CD14-positive monocyte (primary cell): ENCODE measurements around the gene PPP2R3B. TPM values are rescaled to one million over a fixed set of nuclear protein-coding genes. Genes with fewer than 3 reads are reported as not detected.

ENCODE experiments used
- DNase-seq, 3 donors: peaks; one replicate each; pipeline ENCODE4 v3.0.0-alpha.2; 2011 to 2022
- H2AFZ ChIP-seq: 2 replicates; pipeline ENCODE4 v1.6.0; 2012; ENCODE audit warnings: mild to moderate bottlenecking, low read depth, low read length, inconsistent platforms; ENCODE audit not compliant: insufficient read depth, poor library complexity, severe bottlenecking
- H3K27ac ChIP-seq, 2 donors: 1 replicate in 1 of 2; 2 replicates in 1 of 2; pipeline ENCODE4 v1.5.1; 2012 to 2013; ENCODE audit warnings: low read length in 2 of 2, control low read depth in 1 of 2, inconsistent platforms in 1 of 2, low read depth in 1 of 2, mild to moderate bottlenecking in 1 of 2
- H3K27me3 ChIP-seq, 2 donors: one replicate each; pipeline versions ENCODE4 v1.6.0 to v1.6.1; 2011 to 2013; ENCODE audit warnings: low read length in 2 of 2; ENCODE audit not compliant: control insufficient read depth in 2 of 2, insufficient read depth in 2 of 2
- H3K36me3 ChIP-seq, 2 donors: replicated peaks in 1 of 2; 1 replicate in 1 of 2; 2 replicates in 1 of 2; pipeline versions ENCODE4 v1.5.1 to v1.6.1; 2012 to 2013; ENCODE audit warnings: low read length in 2 of 2, control low read depth in 1 of 2, inconsistent platforms in 1 of 2, mild to moderate bottlenecking in 1 of 2; ENCODE audit not compliant: insufficient read depth in 2 of 2, control insufficient read depth in 1 of 2
- H3K4me1 ChIP-seq, 2 donors: 1 replicate in 1 of 2; 2 replicates in 1 of 2; pipeline versions ENCODE4 v1.5.1 to v1.6.1; 2012 to 2013; ENCODE audit warnings: low read length in 2 of 2, control low read depth in 1 of 2, inconsistent platforms in 1 of 2, mild to moderate bottlenecking in 1 of 2, moderate library complexity in 1 of 2; ENCODE audit not compliant: insufficient read depth in 2 of 2, control insufficient read depth in 1 of 2
- H3K4me2 ChIP-seq: replicated peaks from 2 replicates; pipeline ENCODE3; 2012; ENCODE audit warnings: low read length, moderate library complexity, mild to moderate bottlenecking; ENCODE audit not compliant: poor library complexity, severe bottlenecking; ENCODE audit errors: extremely low read depth
- H3K4me3 ChIP-seq, 3 experiments: fragments of 200-600 bp in 1 of 3; sonication (generic) in 1 of 3; replicated peaks in 1 of 3; 1 replicate in 2 of 3; 2 replicates in 1 of 3; pipeline ENCODE4 v1.5.1; 2011 to 2013; ENCODE audit warnings: low read length in 3 of 3, mild to moderate bottlenecking in 3 of 3, control low read depth in 2 of 3, low read depth in 2 of 3, inconsistent platforms in 1 of 3, moderate library complexity in 1 of 3
- H3K79me2 ChIP-seq: 2 replicates; pipeline ENCODE4 v1.6.0; 2012; ENCODE audit warnings: mild to moderate bottlenecking, control low read depth, inconsistent platforms, low read length, moderate library complexity; ENCODE audit not compliant: insufficient read depth
- H3K9ac ChIP-seq: 2 replicates; pipeline ENCODE4 v1.6.0; 2017; ENCODE audit warnings: low read length, mild to moderate bottlenecking; ENCODE audit not compliant: insufficient read depth, poor library complexity, severe bottlenecking
- H3K9me3 ChIP-seq, 2 donors: replicated peaks in 1 of 2; 1 replicate in 1 of 2; 2 replicates in 1 of 2; pipeline versions ENCODE4 v1.5.1 to v1.6.1; 2012 to 2013; ENCODE audit warnings: low read length in 2 of 2, control low read depth in 1 of 2; ENCODE audit not compliant: control insufficient read depth in 1 of 2, insufficient read depth in 1 of 2
- H4K20me1 ChIP-seq: 2 replicates; pipeline ENCODE4 v1.6.0; 2012; ENCODE audit warnings: mild to moderate bottlenecking, low read length, control low read depth, moderate library complexity; ENCODE audit not compliant: insufficient read depth
- H3K27ac Mint-ChIP-seq, 7 donors: one replicate each; pipeline ENCODE4 v1.8.0; 2020; ENCODE audit warnings: mild to moderate bottlenecking in 7 of 7, mixed read lengths in 7 of 7, moderate library complexity in 6 of 7, inconsistent platforms in 2 of 7
- H3K27me3 Mint-ChIP-seq, 3 donors: one replicate each; pipeline ENCODE4 v1.8.0; 2021 to 2022; ENCODE audit warnings: low read depth in 3 of 3, mild to moderate bottlenecking in 3 of 3, mixed read lengths in 3 of 3, moderate library complexity in 3 of 3, inconsistent platforms in 1 of 3
- H3K36me3 Mint-ChIP-seq, 2 donors: one replicate each; pipeline ENCODE4 v1.8.0; 2020; ENCODE audit warnings: mixed read lengths in 2 of 2, inconsistent platforms in 1 of 2, mild to moderate bottlenecking in 1 of 2
- H3K4me1 Mint-ChIP-seq: one replicate; pipeline ENCODE4 v1.8.0; 2020; ENCODE audit warnings: mild to moderate bottlenecking, mixed read lengths
- H3K4me3 Mint-ChIP-seq, 2 donors: one replicate each; pipeline ENCODE4 v1.8.0; 2020; ENCODE audit warnings: mild to moderate bottlenecking in 2 of 2, mixed read lengths in 2 of 2, moderate library complexity in 1 of 2
- H3K9me3 Mint-ChIP-seq, 7 donors: one replicate each; pipeline ENCODE4 v1.8.0; 2020 to 2022; ENCODE audit warnings: mixed read lengths in 7 of 7, mild to moderate bottlenecking in 6 of 7, moderate library complexity in 6 of 7, inconsistent platforms in 2 of 7
- WGBS: methylation state at CpG from one replicate; pipeline ENCODE4 v1.1.5; 2013; ENCODE audit warnings: missing lambda C conversion rate; ENCODE audit not compliant: insufficient coverage; 5-methylcytosine and 5-hydroxymethylcytosine counted together
- intact Hi-C, 2 donors: fragments of 100-400 bp; cut with micrococcal nuclease; formaldehyde crosslinking; loops; one replicate each; pipeline versions ENCODE4 v1.15.0 to v1.15.1; 2023
- polyA plus RNA-seq, 3 donors: library from polyadenylated mRNA; depleted of rRNA in 1 of 3; unstranded in 2 of 3; stranded (reverse) in 1 of 3; fragments of 300-500 nt in 2 of 3; fragments of >200 nt in 1 of 3; fragmentation: Illumina TruSeq in 2 of 3; gene quantifications; 1 replicate in 2 of 3; 2 replicates in 1 of 3; pipeline ENCODE4 v1.2.3, GENCODE V29; 2012 to 2021
- TF ChIP-seq, protein P1 (sequence below): fragments of 200-600 bp; IDR thresholded peaks from one replicate; pipeline ENCODE4 v1.8.0; 2022; ENCODE audit warnings: antibody characterized with exemption, mild to moderate bottlenecking

PPP2R3B gene
- polyA plus RNA-seq, 3 donors, result 2.1 to 9.0 (median 2.3) TPM

DNA sequence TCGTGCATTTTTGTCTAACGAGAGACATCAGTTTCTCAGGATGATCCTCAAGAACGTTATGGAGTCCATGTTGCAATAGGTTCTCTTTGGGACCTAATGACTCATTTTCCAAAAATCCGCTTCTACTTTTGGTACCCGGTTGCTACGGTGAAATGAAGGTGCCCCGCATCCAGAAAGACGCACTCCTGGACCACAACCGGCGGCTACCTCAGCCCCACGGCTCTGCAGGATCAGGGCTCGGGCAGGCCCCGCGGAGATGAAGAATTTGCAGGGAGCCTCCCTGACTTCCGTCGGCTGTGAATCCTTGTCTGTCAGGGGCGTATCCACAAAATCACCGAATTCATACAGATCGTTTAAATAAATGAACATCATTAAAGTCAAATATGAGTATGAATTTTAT is 83.7 kb downstream of the PPP2R3B start:
- Mint-ChIP-seq H3K27me3 (no peaks in the 10 kb centered on the region), H3K4me3 (no peak overlapping the region), H3K36me3 (peaks cover 42 to 76% of the 10 kb centered on the region in 2 donors), H3K4me1 (no peaks in the 10 kb centered on the region), H3K27ac (peak overlapping the region in 2 of 7 donors; percentile 68 to 71), H3K9me3 (peaks cover 0 to 17% (median 3%) of the 10 kb centered on the region in 7 donors)
- Histone ChIP-seq H3K4me3 (no peak overlapping the region), H3K36me3 (peaks cover 43 to 82% of the 10 kb centered on the region in 2 donors), H3K9ac (no peak overlapping the region), H3K79me2 (no peaks in the 10 kb centered on the region), H2AFZ (no peak overlapping the region), H3K4me1 (no peaks in the 10 kb centered on the region), H3K27me3 (no peaks in the 10 kb centered on the region), H3K9me3 (peaks cover 3 to 16% of the 10 kb centered on the region in 2 donors), H3K27ac (no peak overlapping the region), H4K20me1 (no peaks in the 10 kb centered on the region), H3K4me2 (no peak overlapping the region)
- TF ChIP-seq, protein P1, sequence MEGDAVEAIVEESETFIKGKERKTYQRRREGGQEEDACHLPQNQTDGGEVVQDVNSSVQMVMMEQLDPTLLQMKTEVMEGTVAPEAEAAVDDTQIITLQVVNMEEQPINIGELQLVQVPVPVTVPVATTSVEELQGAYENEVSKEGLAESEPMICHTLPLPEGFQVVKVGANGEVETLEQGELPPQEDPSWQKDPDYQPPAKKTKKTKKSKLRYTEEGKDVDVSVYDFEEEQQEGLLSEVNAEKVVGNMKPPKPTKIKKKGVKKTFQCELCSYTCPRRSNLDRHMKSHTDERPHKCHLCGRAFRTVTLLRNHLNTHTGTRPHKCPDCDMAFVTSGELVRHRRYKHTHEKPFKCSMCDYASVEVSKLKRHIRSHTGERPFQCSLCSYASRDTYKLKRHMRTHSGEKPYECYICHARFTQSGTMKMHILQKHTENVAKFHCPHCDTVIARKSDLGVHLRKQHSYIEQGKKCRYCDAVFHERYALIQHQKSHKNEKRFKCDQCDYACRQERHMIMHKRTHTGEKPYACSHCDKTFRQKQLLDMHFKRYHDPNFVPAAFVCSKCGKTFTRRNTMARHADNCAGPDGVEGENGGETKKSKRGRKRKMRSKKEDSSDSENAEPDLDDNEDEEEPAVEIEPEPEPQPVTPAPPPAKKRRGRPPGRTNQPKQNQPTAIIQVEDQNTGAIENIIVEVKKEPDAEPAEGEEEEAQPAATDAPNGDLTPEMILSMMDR, result no peak
- intact Hi-C loops, result no loop called here
- 96% methylated on average over 14 of the region's 19 CpGs for WGBS
- DNase-seq, result no peak

DNA sequence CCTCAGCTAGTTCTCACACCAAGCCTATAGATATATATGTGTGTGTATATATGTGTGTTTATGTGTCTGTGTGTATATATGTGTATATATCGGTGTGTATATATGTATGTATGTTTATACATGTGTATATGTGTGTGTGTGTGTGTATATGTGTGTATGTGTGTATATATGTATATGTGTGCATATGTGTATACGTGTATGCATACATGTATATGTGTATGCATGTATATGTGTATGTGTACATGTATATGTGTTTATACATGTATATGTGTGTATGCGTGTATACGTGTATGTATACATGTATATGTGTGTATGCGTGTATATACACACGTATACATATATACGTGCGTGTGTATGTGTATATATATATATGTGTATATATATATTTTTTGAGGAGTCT is 86.4 kb downstream of the PPP2R3B start:
- Mint-ChIP-seq H3K4me3 (no peak overlapping the region), H3K9me3 (peaks cover 0 to 16% (median 2%) of the 10 kb centered on the region in 7 donors), H3K27ac (no peak overlapping the region), H3K36me3 (peaks cover 38 to 67% of the 10 kb centered on the region in 2 donors), H3K27me3 (no peaks in the 10 kb centered on the region), H3K4me1 (no peaks in the 10 kb centered on the region)
- peaks cover 3 to 16% of the 10 kb centered on the region in 2 donors for H3K9me3 ChIP-seq
- TF ChIP-seq, protein P1, result no peak
- no peak overlapping the region for H3K4me2 ChIP-seq
- no peaks in the 10 kb centered on the region for H3K4me1 ChIP-seq
- H3K36me3 ChIP-seq, result peaks cover 24 to 66% of the 10 kb centered on the region in 2 donors
- DNase-seq, result no peak
- H3K4me3 ChIP-seq, result no peak overlapping the region
- intact Hi-C loops, result no loop called here
- no peaks in the 10 kb centered on the region for H3K27me3 ChIP-seq
- H2AFZ ChIP-seq, result no peak overlapping the region
- H3K9ac ChIP-seq, result no peak overlapping the region
- H4K20me1 ChIP-seq, result no peaks in the 10 kb centered on the region
- no peaks in the 10 kb centered on the region for H3K79me2 ChIP-seq
- 100% methylated on average over 3 of the region's 8 CpGs for WGBS
- no peak overlapping the region for H3K27ac ChIP-seq
